ENCODE data around the gene EFCAB5.
"Not testable (repeated sequence)": the region's sequence is repeated elsewhere in the genome, so short reads cannot be mapped to it uniquely, and the experiment has no call there.

The EFCAB5 gene

DNA sequence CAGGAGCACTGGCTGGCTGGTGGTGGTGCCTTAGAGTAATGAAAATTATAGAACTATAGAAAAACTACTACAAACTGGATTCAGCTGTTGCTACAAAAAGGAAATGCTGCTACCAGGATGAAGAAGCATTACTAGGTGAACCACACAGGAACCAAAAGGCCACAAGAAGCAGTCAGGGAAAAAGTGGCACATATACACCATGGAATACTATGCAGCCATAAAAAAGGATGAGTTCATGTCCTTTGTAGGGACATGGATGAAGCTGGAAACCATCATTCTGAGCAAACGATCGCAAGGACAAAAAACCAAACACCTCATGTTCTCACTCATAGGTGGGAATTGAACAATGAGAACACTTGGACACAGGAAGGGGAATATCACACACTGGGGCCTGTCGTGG lies 5.5 kb upstream of the EFCAB5 start:
- DNase-seq (ENCODE audit: low spot score) = not testable (repeated sequence)

DNA sequence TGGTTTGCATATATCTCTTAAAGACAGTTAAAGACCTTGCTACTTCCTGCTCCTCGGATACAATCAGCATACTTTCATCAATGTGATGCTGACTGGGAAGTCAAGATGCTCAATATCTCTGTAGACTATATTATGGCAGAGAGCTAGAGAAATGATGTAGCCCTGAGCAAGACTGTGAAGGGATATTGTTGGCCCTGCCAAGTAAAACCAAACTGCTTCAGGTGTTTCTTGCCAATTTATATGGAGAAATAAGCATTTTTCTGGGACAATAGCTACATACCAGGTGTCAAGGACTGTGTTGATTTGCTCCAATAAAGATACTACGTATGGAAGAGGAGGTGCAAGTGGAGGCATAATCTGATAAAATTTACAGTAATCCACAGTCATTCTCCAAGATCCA lies 4.7 kb upstream of the EFCAB5 start:
- DNase-seq (ENCODE audit: low spot score) = no peak

DNA sequence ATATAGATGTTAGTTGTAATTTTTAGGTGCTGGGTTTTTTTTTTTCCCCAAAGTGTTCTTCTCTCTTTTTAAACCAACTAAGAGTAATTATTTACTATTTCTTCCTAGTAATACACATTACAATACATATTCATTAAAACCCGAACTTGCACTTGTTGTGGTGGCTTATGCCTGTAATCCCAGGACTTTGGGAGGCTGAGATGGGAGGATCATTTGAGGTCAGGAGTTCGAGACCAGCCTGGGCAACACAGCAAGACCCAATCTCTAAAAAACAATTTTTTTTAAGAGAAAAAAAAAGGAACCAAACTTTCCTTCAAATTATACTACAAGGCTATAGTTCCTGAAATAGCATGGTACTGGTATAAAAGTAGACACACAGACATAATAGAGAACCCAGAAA lies 3.8 kb downstream of the EFCAB5 start:
- DNase-seq (ENCODE audit: low spot score) = no peak

DNA sequence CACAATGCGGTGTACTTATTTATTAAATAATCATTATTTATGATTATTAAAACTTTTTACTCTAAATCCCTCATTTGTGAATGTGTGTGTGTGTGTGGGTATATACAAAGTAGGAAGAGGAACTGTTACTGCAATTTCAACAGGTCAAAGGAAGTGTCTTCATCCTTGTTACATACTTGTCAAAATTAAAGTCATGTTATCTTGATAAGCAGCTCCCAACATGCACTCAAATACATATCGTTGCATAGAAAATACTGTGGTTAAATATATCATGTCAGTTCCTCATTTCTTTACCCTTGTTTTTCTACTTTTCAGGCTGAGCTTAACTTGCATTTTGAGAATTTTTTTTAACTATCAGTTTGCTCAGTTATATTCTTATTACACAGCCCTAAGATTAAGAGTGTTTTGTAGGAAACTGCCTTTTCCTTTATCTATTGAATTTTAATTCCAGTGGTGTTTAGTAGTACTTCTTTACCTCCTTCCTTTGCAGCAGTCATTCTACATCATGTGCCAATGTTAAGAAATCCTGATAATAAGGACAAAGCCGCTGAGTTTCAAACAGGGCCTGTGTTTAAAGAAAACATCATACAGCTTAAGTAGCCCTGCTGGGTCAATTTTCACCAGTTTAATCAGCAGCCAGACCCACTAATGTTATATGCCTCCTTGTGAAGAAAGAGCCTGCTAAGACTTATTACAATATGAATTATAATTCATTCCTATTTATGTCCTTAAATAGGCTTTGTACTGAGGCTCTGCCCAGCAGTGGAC lies 7.2 kb downstream of the EFCAB5 start:
- no peak for DNase-seq (ENCODE audit: low spot score)

DNA sequence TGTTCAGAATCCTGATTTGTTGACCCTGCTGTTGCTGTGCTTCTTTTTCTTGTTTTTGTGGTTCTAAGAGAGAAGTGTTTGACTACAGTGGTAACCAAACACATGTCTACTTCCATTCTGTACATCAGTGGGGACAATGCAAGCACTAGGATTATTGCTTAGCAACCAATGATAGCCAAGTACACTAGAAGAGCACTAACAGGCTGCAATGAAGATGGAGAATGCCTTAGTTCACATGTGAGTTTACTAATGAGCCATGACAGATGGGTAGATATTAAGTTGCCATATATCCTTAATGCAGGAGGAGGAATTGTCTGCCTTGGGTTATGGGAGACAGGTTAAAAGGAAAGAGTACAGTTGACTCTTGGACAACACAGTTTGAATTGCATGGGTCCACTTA lies 8.3 kb downstream of the EFCAB5 start:
- DNase-seq (ENCODE audit: low spot score) = no peak

DNA sequence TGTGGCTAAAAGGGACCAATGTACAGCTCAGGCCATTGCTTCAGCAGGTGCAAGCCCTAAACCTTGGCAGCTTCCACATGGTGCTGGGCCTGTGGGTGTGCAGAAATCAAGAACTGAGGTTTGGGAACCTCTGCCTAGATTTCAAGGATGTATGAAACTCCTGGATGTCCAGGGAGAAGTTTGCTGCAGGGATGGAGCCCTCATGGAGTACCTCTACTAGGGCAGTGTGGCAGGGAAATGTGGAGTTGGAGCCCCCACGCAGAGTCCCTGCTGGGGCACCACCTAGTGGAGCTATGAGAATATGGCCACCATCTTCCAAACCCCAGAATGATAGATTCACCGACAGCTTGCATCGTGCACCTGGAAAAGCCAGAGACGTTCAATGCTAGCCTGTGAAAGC lies 13.0 kb downstream of the EFCAB5 start:
- DNase-seq (ENCODE audit: low spot score) = no peak

DNA sequence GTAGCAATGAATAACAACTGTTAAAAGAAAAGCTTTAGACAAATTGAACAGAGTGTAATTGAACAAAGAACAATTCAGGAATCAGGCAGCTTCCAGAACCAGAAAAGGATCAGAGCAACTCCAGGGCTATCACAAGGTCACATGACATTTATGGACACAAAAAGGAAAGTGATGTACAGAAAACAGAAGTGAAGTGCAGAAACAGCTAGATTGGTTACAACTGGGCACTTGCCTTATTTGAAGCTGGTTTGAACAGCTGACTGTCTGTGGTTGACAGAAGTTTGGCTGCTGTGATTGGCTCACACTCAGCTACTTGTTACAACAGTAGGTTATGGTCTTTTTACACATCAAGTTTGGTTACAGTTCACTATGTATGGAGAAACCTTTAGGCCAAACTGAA lies 14.8 kb downstream of the EFCAB5 start:
- DNase-seq (ENCODE audit: low spot score) = no peak

DNA sequence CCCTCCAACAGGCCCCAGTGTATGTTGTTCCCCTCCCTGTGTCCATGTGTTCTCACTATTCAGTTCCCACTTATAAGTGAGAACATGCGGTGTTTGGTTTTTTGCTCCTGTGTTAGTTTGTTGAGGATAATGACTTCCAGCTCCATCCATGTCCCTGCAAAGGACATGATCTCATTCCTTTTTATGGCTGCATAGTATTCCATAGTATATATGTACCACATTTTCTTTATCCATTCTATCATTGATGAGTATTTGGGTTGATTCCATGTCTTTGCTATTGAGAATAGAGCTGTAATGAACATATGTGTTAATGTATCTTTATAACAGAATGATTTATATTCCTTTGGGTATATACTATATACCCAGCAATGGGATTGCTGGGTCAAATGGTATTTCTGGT lies 16.1 kb downstream of the EFCAB5 start:
- not testable (repeated sequence) for DNase-seq (ENCODE audit: low spot score)

DNA sequence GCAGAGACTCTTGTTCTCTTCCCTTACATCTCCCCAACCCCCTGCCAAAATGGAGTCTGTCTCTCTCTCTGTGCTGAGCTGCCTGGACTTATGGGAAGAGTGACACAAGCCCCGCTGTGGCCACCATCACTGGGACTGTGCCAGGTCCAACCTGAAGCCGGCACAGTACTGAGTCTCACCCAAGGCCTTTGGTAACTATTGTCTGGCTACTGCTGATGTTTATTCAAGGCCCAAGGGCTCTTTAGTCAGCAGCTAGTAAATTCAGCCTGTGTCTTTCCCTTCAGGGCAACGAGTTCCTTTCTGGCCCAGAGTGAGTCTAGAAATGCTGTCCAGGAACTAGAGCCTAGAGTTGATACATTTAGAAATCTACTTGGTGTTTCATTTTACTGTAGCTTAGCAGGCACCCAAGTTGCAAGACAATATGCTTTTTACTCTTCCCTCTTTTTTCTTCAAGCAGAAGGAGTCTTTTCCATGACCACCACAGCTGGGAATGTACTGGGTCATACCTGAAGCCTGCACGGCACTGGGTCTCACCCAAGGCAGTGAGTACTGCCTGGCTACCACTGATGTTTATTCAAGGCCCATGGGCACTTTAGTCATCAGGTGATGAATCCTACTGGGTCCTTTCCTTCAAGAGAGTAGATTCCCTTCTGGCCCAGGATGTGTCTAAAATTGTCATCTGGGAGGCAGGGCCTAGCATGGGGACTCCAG lies 17.7 kb downstream of the EFCAB5 start:
- no peak for DNase-seq (ENCODE audit: low spot score)

DNA sequence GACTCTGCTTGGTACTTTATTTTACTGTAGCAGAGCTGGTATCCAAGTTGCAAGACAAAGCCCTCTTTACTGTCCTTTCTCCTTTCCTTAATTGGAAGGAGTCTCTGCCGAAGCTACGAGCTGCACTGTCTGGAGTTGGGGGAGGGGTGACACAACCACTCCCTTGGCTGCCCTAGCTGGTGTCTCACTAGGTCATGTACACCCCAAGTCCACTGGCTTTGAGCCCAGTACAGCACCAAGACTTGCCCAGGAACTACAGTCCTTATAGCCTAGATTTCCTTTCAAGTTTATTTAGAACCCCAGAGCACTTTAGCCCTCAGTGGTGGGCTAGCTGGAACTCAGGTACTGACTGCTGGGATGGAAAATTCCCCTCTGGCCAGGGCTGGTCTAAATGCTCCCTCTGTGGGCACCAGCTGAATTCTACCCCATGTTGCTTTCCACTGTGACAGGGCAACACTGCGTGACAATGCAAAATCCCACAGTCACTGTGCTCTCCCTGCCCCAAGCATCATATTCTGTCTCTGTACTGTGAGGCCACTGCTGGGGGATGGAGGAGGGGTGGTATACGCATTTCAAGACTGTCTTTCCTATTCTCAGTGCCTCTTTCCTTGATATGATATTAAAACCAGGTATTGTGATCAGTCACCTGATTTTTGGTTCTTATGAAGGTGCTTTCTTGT lies 18.4 kb downstream of the EFCAB5 start:
- no peak for DNase-seq (ENCODE audit: low spot score)

DNA sequence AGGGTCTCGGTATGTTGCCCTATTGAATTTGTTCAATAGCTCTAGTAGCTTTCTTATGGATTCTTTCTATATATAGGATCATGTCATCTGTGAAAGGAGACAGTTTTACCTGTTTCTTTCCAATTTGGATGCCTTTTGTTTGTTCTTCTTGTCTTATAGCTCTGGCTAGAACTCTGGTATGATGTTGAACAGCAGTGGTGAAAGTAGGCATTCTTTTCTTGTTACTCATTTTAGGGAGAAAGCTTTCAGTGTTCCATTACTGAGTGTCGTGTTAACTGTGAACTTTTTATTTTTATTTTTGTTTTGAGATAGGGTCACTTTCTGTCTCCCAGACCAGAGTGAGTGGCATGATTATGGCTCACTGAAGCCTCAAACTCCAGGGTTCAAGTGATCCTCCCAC lies 21.2 kb downstream of the EFCAB5 start:
- no peak for DNase-seq (ENCODE audit: low spot score)

DNA sequence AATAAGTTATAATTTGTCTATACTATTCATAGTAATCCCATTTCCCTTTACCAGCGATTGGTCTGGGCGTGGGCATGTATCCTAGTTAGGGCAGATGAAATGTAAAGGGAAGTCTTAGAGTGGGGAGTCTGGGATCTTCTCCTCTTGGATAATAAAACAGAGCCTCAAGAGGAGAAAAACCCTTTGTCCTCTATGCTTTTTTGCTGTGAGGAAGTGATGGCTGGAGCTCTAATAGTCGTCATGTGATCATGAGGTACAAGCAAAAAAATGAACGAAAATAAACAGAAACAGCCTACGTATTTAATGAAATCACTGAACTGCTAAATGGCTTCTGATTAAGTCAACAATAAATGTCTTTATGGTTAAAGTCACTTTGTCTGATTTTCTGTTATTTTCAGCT lies 26.8 kb downstream of the EFCAB5 start:
- DNase-seq (ENCODE audit: low spot score) = no peak

DNA sequence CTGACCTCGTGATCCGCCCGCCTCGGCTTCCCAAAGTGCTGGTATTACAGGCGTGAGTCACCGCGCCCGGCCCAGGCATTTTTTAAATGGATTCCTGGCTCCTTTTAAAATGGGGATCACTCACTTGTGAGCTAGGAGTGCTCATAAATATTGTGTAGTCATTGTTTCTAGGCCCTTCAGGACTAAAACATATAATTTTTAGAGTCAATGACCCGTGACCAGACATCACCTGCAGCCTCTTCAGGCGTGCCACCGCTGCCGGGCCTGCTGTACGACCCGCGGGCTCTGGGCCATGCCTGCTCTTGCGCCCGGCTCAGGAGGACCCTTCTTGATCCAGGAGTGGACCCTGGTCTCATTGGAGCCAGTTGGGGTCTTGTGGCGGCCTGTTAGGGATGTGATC lies 30.8 kb downstream of the EFCAB5 start:
- DNase-seq (ENCODE audit: low spot score) = no peak

DNA sequence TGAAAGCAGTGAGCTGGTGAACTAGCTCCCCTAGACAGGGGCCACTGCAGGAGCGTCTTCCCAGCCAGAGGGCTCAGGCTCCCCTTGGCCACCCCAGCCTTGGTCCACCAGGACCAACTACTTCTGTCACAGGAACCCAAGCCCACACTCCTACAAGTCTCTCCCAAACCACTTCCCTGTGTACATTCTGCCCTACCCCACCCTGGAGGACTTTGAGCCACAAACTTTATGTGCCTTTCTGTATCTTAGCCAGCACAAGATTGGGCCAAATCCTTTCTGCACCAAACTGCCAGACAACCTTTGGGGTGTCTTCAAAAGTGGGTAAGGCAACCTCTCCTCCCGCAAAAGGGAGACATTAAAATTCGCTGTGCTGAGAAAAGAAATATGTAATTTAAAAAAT lies 31.6 kb downstream of the EFCAB5 start:
- no peak for DNase-seq (ENCODE audit: low spot score)

DNA sequence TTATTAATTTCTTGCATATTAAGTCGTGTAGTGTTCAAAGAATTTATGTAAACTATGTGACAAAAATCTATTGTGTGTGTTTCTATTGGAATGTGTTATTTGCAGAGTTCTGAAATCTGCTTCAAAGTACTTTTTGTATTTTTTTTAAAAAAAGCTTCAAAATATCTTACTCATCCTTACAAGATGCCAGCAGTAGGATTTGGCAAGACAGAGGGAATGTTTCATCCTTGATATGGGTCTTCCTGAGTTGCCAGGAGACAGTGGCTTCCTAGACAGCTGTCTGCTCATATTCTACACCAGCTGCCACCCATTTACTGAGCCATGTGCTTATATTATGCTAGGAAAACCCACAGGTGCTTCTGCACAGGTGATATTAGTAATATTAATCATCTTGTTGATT lies 36.4 kb downstream of the EFCAB5 start:
- DNase-seq (ENCODE audit: low spot score) = no peak

DNA sequence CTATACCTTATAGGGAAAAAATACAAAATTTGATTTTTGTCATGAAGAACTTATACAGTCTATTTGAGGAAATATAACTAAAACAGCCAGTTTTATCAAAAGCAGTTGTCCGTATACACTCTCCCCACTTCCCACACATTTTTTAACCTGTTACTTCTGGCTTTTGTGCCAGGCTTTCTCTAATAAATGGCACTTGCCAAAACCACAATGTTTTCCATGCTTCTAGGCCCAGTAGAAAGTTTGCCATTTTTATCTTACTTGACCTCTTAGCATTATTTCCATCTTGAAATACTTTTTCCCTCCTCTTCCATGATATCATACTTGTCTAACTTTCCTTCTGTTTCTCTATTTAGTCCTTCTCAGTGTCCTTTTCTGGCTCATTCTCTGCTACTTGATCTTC lies 38.8 kb downstream of the EFCAB5 start:
- no peak for DNase-seq (ENCODE audit: low spot score)

DNA sequence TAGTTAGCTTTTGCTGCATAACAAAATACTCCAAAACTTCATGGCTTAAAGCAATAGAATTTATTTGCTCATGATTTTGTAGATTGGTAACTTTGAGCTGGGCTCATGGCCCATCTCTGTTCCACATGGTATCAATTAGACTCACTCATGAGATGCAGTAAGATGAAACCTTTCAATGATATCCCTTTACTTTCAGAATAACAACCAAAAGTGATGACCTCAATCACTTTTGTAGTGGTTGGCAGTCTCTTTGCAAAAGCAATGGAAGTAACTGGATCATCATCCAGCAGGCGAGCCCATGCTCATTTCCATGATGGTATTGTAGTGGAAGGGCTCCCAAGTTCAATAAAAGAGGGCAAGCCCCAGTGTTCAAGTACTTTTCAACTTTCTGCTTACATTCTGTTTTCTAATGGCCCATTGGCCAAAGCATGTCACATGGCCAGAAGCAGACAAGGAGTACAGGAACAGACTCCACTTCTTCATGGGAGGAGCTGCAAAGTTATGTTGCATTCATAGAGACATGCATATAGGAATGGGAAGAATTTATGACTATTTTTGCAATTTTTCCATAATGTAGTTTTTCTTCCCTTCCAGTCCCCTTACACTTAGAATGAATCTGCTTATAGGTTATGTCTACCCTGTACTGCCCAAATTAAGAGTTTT lies 41.7 kb downstream of the EFCAB5 start:
- DNase-seq (ENCODE audit: low spot score) = no peak

DNA sequence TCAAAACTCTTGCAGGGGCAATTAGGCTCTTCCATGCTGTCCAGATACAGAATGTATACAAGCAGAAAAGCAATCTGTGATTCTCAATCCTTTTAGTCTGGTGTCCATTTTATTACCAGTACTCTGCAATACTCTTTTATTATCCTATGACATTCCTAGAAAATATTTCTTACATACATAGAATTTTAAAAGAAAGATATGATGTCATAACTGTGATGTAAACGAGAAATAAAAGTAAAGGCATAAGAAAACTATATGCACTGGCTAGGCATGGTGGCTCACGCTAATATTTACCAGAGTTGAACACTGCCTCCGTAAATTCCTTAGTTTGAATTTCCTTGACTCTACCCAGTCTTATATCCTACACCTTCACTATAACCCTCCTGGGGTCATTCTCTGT lies 55.0 kb downstream of the EFCAB5 start:
- DNase-seq (ENCODE audit: low spot score) = no peak

DNA sequence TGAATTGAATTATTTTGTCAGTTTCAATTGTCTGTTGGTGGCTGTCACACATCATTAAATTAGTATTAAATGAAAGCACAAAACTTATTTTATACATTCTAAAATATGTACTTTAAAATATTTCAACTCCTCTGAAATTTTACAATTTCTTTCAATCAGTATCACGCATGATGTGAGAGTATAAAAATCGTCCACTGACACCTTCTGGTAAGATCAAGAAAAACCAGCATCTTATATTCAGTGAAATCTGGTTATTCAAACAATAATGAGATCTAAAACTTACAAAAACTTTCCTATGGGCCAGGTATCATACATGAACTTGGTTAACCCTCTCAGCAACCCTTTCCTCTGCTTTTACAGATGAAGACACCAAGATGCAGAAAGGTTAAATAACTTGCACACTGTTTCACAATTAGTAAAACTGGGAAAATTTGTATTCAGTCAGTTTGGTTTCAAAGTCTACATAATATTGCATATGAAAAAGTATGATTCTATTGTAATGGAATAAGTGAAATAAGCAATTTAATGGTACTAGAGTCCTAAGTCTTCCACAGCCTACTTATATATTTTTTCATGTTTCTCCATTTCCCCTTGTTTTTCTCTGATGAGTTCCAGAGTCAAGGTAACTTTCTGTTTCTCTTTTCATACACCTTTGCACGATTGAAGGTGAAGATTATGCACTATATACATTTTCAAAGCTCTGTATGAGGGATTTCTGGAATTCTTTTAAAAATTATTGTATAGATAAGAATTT lies 58.7 kb downstream of the EFCAB5 start:
- no peak for DNase-seq (ENCODE audit: low spot score)

DNA sequence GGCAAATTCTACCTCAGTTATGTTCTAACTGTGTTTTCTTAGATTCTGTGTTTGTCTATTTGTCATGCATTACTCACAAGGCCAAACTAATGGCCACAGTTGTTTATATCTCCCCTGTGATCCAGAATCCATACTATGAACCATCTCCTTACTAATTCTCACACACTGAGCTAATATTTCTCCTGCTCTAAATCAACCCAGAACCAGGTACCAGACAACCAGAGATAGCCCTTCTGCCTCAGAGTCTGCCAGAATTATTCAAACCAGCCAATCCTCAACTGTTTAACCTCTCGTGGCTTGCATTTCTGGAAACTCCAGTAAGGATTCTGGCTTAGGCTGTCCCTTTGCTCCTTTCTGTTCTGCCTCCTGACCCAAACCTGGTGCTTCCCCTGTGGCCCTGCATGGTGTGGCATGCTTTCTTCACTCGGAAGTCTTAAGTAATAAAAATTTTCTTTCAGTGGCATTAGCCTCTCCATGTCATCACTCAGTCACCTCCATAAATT lies 59.4 kb downstream of the EFCAB5 start:
- no peak for DNase-seq (ENCODE audit: low spot score)

DNA sequence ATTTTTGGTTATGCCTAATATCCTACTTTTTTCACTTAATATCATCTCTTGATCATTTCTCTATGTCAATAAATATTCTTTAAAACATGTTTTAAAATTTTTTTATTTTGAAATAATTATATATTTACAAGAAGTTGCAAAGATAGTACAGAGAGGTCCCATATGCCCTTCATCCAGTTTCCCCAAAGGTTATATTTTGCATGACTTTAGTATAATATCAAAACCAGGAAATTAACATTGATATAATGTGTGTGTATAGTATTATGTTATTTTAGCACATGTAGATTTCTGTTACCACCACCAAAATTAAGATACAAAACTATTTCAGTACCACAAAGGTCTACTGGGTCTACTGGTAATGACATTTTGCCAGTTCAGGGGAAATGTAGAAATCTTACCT lies 60.7 kb downstream of the EFCAB5 start:
- DNase-seq (ENCODE audit: low spot score) = no peak

All from HuH-7.5 (cell line).